Epithelial cell of esophagus (primary cell): Measurements from ENCODE around the gene PPP1R9A.

ENCODE experiments used
- DNase-seq: peaks from one replicate; pipeline ENCODE4 v3.0.0; 2010; ENCODE audit warnings: low read depth
- H3K4me3 ChIP-seq: 2 replicates; pipeline ENCODE4 v1.5.1; 2011; ENCODE audit warnings: mild to moderate bottlenecking, low read length, control low read depth
- CTCF ChIP-seq: IDR thresholded peaks from 2 replicates; pipeline ENCODE4 v1.5.1; 2011; ENCODE audit warnings: low read depth, mild to moderate bottlenecking, low read length, control low read depth, inconsistent platforms; ENCODE audit not compliant: insufficient read depth; ENCODE audit errors: missing control alignments

Gene PPP1R9A

GRCh38 chr7:95113590-95113989, 206.2 kb downstream of the PPP1R9A start:
- no peak overlapping the region for H3K4me3 ChIP-seq
- DNase-seq = no peak
- no peak for TF ChIP-seq CTCF

DNA sequence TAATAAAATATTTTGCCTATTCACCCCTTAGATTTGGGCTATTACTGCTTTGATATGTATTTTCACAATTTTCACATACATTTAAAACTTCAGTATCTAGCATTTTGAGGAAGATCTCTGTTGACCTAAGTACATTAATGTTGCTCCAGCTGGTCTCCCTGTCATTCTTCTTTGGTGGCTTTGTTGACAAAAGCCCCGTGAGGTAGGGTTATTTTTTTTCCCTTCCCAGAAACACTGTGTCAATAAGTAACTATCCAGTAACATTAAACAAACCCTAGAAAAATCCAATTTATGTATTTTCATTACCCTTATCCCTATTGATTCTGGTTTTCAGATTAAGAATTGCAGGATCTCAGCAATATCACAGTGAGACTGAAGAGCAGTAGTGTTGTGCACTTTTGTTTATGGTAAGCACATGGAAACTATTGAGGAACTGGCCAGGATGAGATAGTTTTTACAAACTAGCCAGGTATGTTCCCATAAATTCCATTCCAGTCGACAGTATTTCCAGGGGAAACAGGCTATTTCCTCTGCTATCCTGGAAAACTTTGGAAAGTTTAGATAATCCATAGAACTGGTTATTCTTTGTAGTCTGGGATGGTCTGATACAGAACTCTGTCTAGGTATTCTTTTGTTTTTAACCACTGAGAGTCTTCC, 218.8 kb downstream of the PPP1R9A start:
- no peak overlapping the region for H3K4me3 ChIP-seq
- DNase-seq = no peak
- TF ChIP-seq CTCF = no peak

- TF ChIP-seq CTCF = no peak
- no peak overlapping the region for H3K4me3 ChIP-seq
- DNase-seq = no peak
These were observed 225.1 kb downstream of the PPP1R9A start for GRCh38 chr7:95132500-95132899.

DNA sequence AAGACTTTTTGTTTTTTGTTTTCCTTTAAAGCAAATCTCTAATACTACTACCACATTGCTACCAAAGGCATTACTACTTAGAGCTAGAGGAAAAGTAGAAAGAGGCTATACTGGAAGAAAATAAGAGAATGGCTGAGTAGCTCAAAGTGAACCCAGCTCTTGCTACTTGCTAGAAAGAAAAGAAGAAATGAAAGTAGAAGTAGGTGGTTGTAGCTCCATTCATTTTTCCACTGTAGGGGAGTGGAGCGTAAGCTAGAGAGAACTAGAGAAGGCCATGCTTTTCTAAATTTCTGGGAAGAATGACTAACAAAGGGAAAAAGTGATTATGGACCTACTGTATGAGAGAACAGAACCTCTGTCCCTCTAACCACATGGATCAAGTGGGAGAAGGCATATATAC, 232.5 kb downstream of the PPP1R9A start:
- TF ChIP-seq CTCF = no peak
- H3K4me3 ChIP-seq = no peak overlapping the region
- DNase-seq = no peak

DNA sequence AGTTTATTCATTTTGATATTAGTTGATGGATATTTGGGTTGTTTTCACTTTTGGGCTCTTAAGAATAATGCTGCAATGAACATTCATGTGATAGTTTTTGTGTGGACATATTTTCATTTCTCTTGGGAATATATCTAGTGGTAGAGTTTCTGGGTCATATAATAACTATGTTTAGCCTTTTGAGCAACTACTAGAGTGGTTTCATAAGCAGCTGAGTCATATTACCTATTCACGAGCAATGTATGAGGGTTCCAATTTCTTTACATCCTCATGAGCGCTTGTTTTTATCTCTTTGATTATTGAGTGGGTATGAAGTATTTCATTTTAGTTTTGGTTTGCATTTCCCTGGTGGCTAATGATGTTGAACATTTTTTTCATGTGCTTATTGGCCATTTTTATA, 234.4 kb downstream of the PPP1R9A start:
- DNase-seq = peak; percentile 51
- H3K4me3 ChIP-seq = no peak overlapping the region
- TF ChIP-seq CTCF = no peak

DNA sequence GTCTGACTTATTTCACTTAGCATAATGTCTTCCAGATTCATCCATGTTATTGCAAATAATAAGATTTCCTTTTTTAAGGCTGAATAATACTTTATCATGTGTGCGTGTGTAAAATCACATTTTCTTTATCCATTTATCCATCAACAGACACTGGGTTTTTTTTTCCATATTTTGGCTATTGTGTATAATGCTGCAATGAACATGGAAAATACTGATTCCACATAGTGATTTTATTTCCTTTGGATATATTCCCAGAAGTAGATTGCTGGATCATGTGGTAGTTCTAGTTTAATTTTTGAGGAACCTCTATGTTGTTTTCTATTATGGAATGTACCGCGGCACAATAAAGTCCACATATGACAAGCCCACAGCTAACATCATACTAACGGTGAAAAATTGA, 236.9 kb downstream of the PPP1R9A start:
- TF ChIP-seq CTCF = no peak
- H3K4me3 ChIP-seq = no peak overlapping the region
- DNase-seq = no peak

DNA sequence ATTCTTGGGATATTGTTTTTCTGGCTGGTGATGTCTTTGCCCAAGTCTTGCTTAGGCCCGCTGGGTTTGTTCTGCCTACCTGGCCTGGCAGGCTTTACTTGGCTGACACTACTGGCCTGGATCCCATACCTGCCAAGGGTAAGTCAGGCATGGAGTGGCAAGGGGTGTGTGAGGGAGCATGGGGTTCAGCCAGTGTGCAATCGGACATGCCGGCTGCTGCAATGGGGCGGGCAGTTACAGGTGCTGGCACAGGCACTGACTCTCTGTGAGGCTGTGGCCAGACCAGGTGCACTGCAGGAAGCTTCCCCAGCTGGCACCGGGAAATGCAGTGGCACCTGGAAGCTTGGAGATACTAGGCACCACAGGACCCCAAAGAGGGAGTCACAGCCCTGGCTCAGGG, 248.6 kb downstream of the PPP1R9A start:
- peak; percentile 2 for DNase-seq
- no peak for TF ChIP-seq CTCF
- no peak overlapping the region for H3K4me3 ChIP-seq
